Testis (tissue), 3 donors: ENCODE results near the gene COASY. TPM values are rescaled to one million over a fixed set of nuclear protein-coding genes. Genes with fewer than 3 reads are reported as not detected.

ENCODE experiments used
- DNase-seq: peaks from one replicate; pipeline ENCODE4 v3.0.0-alpha.2; 2019
- H3K27ac ChIP-seq, 2 donors: fragments of 200-600 bp; sonication (generic); one replicate each; pipeline ENCODE4 v1.5.1; 2019
- H3K27me3 ChIP-seq: fragments of 200-600 bp; sonication (generic); one replicate; pipeline ENCODE4 v1.5.1; 2019
- H3K36me3 ChIP-seq: fragments of 200-600 bp; sonication (generic); one replicate; pipeline ENCODE4 v1.5.1; 2017; ENCODE audit warnings: low read depth; ENCODE audit errors: missing control alignments
- H3K4me1 ChIP-seq: fragments of 200-600 bp; sonication (generic); one replicate; pipeline ENCODE4 v1.5.1; 2019
- H3K4me3 ChIP-seq, 2 donors: fragments of 200-600 bp; sonication (generic); one replicate each; pipeline ENCODE4 v1.5.1; 2017 to 2019
- H3K9me3 ChIP-seq: fragments of 200-600 bp; sonication (generic); one replicate; pipeline ENCODE4 v1.5.1; 2017
- POLR2A ChIP-seq: fragments of 450-650 bp; IDR thresholded peaks from one replicate; pipeline ENCODE4 v1.6.1; 2017; ENCODE audit warnings: antibody characterized with exemption, mild to moderate bottlenecking, moderate library complexity
- WGBS, 2 donors: methylation state at CpG; one replicate each; pipeline ENCODE4 v1.1.5; 2018; 5-methylcytosine and 5-hydroxymethylcytosine counted together
- intact Hi-C: fragments of 100-400 bp; cut with DNase I; formaldehyde crosslinking; loops from one replicate; pipeline ENCODE4 v1.15.1; 2023; ENCODE audit warnings: low total_unique reads
- polyA plus RNA-seq: library from polyadenylated mRNA; stranded (reverse); fragments of 350-450 nt; fragmentation: Illumina TruSeq; extraction: RNeasy Lipid Tissue Mini Kit (QIAGEN cat#74804); gene quantifications from one replicate; pipeline ENCODE4 v1.2.3, GENCODE V29; 2014; ENCODE audit warnings: low read depth, low replicate concordance; ENCODE audit not compliant: insufficient read depth
- total RNA-seq, 2 donors: library from RNA; depleted of rRNA; stranded (reverse); fragments of >200 nt; gene quantifications; one replicate each; pipeline ENCODE4 v1.2.3, GENCODE V29; 2016
- TF ChIP-seq, protein P1 (sequence below), 3 experiments: fragments of 450-650 bp in 2 of 3; fragments of 200-600 bp in 1 of 3; sonication (generic) in 1 of 3; IDR thresholded peaks; one replicate each; pipeline ENCODE4 v1.5.1; 2016 to 2019; ENCODE audit warnings: antibody characterized with exemption in 3 of 3, mild to moderate bottlenecking in 2 of 3, moderate library complexity in 1 of 3

The COASY gene
- total and polyA plus RNA-seq, 3 donors from 2014 or later: 52.8 to 103 (median 68.5) TPM

DNA sequence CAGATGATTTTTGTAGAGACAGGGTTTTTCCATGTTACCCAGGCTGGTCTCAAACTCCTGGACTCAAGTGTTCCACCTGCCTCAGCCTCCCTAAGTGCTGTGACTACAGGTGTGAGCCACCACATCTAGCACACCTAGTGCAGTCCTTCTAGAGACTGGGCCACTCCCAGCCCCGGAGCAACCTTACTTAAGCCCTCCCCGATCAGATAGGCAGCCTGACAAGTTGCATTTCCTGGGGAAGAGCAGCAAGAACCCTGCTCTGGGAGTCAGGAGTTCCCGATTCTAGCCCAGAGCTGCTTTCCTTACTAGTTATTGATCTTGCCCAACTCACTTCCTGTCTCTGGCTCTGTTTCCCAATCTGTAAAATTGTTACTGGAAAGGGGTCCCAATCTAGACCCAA lies 32.9 kb upstream of the COASY start:
- DNase-seq: no peak
- H3K36me3 ChIP-seq: no peaks in the 10 kb centered on the region
- peaks cover 28% of the 10 kb centered on the region for H3K4me1 ChIP-seq
- no peak overlapping the region for H3K4me3 ChIP-seq
- no peaks in the 10 kb centered on the region for H3K27me3 ChIP-seq
- no peak for TF ChIP-seq POLR2A
- TF ChIP-seq, protein P1, sequence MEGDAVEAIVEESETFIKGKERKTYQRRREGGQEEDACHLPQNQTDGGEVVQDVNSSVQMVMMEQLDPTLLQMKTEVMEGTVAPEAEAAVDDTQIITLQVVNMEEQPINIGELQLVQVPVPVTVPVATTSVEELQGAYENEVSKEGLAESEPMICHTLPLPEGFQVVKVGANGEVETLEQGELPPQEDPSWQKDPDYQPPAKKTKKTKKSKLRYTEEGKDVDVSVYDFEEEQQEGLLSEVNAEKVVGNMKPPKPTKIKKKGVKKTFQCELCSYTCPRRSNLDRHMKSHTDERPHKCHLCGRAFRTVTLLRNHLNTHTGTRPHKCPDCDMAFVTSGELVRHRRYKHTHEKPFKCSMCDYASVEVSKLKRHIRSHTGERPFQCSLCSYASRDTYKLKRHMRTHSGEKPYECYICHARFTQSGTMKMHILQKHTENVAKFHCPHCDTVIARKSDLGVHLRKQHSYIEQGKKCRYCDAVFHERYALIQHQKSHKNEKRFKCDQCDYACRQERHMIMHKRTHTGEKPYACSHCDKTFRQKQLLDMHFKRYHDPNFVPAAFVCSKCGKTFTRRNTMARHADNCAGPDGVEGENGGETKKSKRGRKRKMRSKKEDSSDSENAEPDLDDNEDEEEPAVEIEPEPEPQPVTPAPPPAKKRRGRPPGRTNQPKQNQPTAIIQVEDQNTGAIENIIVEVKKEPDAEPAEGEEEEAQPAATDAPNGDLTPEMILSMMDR (IDR thresholded peaks at IDR 0.05): no peak
- 74 to 77% methylated on average over 2 to 3 of the region's 3 CpGs for WGBS, 2 donors
- no peaks in the 10 kb centered on the region for H3K9me3 ChIP-seq
- intact Hi-C loops: loop anchor here (10.0 kb wide), 1 partner anchor 104 kb away; the partner anchor contains the start of gene CAVIN1
- no peak overlapping the region for H3K27ac ChIP-seq

DNA sequence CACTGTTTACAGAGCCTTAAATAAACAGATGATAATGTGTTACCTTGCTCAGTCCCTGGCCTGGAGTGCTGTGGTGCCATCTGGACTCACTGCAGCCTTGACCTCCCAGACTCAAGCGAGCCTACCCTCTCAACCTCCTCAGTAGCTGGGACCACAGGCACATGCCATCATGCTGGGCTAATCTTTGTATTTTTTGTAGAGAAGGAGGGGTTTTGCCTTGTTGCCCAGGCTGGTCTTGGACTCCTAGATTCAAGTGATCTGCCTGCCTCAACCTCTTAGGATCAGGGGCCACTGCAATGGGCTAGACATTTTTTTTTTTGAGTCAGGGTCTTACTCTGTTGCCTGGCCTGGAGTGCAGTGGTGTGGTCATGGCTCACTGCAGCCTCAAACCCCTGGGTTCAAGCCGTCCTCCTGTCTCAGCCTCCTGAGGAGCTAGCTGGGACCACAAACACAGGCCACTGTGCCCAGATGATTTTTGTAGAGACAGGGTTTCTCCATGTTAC lies 30.9 kb upstream of the COASY start:
- DNase-seq: no peak
- Histone ChIP-seq H3K27me3 (no peaks in the 10 kb centered on the region), H3K36me3 (no peaks in the 10 kb centered on the region), H3K4me3 (no peak overlapping the region), H3K27ac (peak overlapping the region in 1 of 2 donors; percentile 85), H3K4me1 (peaks cover 22% of the 10 kb centered on the region), H3K9me3 (no peaks in the 10 kb centered on the region)
- intact Hi-C loops: no loop called here
- TF ChIP-seq, protein P1 (IDR thresholded peaks at IDR 0.05): no peak
- TF ChIP-seq POLR2A: no peak
- WGBS, 2 donors: 71 to 72% methylated on average over 2 of the region's 2 CpGs

DNA sequence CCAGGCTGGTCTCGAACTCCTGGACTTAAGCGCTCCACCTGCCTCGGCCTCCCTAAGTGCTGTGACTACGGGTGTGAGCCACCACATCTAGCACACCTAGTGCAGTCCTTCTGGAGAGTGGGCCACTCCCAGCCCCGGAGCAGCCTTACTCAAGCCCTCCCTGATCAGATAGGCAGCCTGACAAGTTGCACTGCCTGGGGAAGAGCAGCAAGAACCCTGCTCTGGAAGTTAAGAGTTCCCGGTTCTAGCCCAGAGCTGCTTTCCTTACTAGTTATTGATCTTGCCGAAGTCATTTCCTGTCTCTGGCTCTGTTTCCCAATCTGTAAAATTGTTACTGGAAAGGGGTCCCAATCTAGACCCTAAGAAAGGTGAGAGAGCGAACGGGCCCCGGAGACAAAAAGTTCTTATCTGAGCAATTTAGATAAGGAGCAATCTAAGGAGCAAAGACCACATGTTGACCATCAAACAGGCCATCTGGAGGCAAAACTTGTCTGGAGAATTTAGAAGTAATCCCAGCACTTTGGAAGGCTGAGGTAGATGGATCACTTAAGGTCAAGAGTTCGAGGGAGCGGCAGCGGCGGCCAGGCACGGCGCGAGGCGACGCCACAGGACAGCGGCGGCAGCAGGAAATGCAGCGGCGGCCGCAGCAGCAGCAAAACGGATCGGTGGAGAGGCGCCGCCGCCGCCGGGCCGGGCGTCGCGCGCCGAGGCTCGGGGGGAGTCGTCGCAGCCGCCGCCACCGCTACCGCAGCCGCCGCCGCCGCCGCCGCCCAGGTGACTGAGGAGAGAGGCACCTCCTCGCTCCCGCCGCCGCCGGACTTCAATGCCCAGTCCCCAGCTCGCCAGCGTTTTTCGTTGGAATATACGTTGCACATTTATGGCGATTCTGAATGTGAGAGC lies 30.2 kb upstream of the COASY start:
- intact Hi-C loops: no loop called here
- peak; percentile 72 for DNase-seq
- Histone ChIP-seq H3K36me3 (no peaks in the 10 kb centered on the region), H3K4me3 (peak overlapping the region; percentile 54 to 67), H3K9me3 (no peaks in the 10 kb centered on the region), H3K4me1 (peaks cover 15% of the 10 kb centered on the region), H3K27ac (peak overlapping the region; percentile 56 to 85), H3K27me3 (no peaks in the 10 kb centered on the region)
- 9 to 10% methylated on average over 42 to 60 of the region's 60 CpGs for WGBS, 2 donors
- TF ChIP-seq POLR2A: no peak
- TF ChIP-seq, protein P1 (IDR thresholded peaks at IDR 0.05): peak; percentile 31 to 63 (median 58)

DNA sequence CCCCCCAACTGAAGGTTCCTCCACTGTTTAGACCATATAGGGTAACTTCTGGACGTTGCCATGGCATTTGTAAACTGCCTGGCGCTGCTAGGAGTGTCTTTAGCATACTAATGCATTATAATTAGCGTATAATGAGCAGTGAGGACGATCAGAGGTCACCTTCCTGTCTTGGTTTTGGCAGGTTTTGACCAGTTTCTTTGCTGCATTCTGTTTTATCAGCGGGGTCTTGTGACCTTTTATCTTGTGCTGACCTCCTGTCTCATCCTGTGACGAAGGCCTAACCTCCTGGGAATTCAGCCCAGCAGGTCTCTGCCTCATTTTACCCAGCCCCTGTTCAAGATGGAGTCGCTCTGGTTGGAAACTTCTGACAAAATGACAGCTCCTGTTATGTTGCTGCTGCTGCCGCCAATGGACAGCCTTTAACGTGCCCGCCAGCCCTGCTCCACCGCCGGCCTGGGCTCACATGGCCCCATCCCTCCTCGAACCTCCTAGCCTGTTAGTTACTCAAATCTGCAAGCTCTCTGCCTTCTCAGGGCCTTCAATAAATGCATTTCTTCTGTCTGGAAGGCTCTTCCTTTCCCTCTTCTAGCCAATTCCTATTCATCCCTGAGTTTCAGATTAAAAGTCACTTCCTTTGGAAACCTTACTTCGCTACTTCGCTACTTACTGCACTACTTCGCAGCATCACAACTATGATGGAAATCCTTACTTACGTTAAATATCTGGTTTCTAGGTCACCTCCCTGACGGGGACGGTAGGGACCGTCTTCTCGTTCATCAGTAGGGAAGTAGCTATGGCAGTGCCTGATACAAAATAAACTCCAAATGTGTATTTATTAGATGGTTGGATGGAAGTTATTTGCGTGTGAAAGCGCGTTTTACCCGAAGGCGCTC lies 26.5 kb upstream of the COASY start:
- DNase-seq: no peak
- Histone ChIP-seq H3K9me3 (no peaks in the 10 kb centered on the region), H3K27ac (peak overlapping the region; percentile 81 to 97), H3K4me3 (peak overlapping the region; percentile 60 to 83), H3K27me3 (no peaks in the 10 kb centered on the region), H3K4me1 (peaks cover 19% of the 10 kb centered on the region), H3K36me3 (no peaks in the 10 kb centered on the region)
- 29 to 35% methylated on average over 21 to 26 of the region's 26 CpGs for WGBS, 2 donors
- TF ChIP-seq, protein P1 (IDR thresholded peaks at IDR 0.05): no peak
- no peak for TF ChIP-seq POLR2A
- intact Hi-C loops: no loop called here
